Globus pallidus (tissue), 1 donor: Measurements from ENCODE around the gene NUP93.

ENCODE experiments used
- DNase-seq: peaks from one replicate; pipeline ENCODE4 v3.0.0-alpha.2; 2015; ENCODE audit warnings: low spot score

Gene NUP93

DNA sequence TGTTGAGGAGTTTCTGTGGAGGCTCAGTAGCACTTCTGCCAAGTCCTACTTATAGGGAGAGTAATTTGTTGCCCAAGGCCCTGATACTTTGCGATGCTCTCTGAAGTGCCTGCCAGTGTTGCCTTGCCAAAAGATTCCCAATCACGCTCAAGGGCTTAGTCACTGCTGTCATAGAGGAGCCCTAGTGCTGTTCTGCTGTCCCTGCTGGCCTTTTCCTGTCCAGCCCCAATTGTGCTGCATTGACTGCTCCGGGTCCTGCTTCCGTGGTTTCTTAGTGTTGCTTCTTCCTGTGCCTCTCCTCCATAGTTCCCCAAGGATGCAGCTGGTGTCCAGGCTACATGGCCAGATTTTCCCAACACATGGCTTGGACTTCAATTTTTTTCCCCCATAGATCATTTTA, 13.9 kb downstream of the NUP93 start:
- no peak for DNase-seq

- no peak for DNase-seq
Measured at GRCh38 chr16:56744996-56745640, 15.2 kb downstream of the NUP93 start.

GRCh38 chr16:56747486-56748045, 17.6 kb downstream of the NUP93 start:
- DNase-seq: no peak

- no peak for DNase-seq
Measured at GRCh38 chr16:56748191-56748590, 18.3 kb downstream of the NUP93 start.

DNA sequence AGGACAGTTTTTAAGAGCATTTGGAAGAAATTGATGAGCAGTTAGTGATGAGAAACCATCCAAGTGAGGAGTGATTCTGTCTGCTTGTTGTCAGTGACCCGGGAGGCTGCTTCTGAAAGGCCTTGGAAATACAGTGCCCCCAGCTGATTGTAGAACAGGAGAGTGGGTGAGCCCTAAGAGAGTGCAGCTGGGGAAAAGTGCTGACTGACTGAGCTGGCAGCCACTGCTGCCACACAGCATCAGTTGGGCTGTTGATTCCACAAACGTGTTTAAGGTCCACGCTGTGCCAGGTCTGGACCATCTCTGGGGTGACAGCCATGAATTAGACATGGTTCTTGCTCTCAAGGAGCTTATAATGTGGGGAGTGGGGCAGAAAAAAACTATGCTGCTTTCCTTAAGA, 18.9 kb downstream of the NUP93 start:
- DNase-seq: no peak

DNA sequence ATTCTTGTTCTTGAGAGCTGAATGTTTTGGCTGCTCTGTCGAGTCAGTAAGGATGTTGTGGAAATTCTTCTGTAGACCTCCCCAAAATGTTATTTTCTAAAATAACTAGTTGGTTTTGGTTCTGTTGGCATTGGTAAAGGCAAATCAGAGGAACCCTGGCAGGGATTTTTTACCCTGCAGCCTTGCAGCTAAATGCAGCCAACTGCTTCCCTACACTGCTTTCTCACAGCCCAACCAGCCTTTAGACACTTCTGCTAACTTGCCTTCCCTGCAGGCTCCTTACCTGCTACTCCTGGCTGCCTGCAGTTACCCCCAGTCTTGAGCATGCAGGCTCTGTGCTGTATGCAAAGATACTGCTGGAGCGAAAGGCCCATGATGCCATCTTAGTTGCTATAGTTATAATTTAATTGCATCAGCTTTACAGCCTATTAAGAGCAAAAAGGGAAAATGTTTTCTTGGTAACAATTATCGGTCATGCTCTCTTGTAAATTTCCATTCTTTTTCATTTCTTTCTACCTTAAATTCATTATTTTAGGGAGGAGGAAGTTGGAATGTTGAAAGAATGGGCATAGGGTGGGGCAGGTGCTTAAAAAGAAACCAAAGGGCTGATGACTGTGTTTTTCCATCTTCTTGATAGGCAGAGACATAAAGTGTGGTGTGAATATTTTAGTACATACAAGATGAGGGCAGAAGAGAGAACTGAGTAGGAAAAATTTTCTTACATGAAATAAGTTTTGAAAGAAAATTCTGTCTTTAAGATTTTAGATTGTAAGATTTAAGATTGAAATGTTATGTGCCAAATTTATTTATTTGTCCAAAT, 20.0 kb downstream of the NUP93 start:
- DNase-seq: no peak

DNA sequence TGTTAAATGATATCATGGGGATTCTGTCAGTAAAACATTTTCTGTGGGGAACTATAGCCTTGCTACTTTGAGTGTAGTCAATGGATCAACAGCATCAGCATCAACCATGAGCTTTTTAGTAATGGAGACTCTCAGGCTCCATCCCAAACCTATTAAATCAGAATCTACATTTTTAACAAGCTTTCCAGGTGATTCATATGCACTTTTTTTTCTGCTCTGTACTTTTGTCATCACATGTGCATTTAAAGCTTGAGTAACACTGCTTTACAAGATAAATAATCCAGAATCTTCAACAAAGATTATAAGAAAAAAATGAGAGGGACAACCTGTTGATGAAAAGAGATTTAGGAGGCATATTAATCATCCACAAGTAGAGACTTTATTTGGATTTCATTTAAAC, 23.5 kb downstream of the NUP93 start:
- DNase-seq: no peak

DNA sequence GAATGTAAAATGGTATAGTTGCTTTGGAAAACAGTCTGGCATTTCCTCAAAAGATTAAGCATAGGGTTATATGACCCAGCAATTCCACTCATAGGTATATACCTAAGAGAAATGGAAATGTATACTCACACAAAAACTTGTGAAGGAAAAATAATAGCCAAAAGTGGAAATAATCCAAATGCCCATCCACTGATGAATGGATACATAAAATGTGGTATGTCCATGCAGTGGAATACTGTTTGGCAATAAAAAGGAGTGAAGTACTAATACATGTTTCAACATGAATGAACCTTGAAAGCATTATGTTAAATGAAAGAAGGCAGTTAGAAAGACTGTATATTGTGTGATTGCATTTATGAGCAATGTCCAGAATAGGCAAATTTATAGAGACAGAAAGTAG, 25.1 kb downstream of the NUP93 start:
- no peak for DNase-seq

- DNase-seq: no peak
Measured at GRCh38 chr16:56758432-56758831, 28.5 kb downstream of the NUP93 start.

DNA sequence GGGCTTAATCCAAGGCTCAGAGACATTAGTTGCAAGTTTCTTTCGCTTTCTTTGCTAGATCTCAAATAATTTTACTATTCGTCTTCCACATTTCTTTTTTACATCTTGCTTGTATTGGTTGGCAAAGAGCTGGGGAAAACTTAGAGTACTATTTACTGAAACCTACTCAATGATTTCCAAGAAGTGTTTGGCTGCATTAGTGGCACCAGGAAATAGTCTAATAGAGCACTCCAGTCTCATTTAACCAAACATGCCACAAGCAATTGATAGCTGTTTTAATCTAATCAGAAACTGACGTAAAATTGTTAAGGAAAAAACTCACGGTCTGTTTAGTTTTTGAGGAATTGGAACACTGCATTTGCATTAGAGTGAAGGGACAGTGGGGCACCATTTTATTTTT, 29.0 kb downstream of the NUP93 start:
- DNase-seq: no peak

- no peak for DNase-seq
Measured at GRCh38 chr16:56763291-56763916, 33.5 kb downstream of the NUP93 start.

- DNase-seq: no peak
Measured at GRCh38 chr16:56764835-56765234, 34.9 kb downstream of the NUP93 start.

- DNase-seq: no peak
Measured at GRCh38 chr16:56765949-56766348, 36.0 kb downstream of the NUP93 start.

DNA sequence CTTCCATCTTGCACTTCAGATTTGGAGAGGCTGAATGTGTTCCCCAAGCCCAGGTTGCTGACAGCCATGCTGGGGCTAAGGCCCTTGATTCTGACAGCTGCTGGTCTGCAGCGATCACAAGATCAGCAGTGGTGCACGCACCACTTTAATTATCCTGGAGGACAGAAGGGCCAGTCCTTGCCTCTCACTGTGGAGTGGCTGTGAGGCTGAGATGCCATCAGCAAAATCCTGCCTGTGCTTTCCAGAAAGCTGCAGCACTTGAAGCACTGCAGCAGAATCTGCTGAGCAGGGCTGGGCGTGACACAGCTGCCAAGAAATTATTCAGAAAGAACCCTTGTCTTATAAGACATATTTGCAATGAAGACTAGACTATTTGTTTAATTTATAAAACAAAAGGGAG, 37.1 kb downstream of the NUP93 start:
- DNase-seq: no peak

DNA sequence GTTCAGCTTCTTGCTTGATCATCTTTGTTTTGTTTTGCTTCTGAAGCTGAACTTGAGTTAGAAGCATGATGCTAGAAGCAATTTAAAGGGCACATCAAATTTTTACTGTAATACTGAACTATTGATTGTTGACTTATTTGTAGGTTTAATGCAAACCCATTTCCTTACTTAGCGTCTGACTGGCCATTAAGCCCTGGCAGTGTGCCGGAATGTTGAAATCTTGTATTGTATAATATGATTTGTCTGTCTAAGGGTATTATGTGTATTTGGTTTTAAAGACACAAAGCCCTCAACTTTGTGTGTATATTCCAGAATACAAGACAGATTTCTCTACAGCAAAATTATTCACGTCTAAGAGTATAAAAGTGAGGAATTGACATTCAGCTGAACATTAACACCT, 39.7 kb downstream of the NUP93 start:
- no peak for DNase-seq

- DNase-seq: no peak
Measured at GRCh38 chr16:56771558-56772279, 41.8 kb downstream of the NUP93 start.

DNA sequence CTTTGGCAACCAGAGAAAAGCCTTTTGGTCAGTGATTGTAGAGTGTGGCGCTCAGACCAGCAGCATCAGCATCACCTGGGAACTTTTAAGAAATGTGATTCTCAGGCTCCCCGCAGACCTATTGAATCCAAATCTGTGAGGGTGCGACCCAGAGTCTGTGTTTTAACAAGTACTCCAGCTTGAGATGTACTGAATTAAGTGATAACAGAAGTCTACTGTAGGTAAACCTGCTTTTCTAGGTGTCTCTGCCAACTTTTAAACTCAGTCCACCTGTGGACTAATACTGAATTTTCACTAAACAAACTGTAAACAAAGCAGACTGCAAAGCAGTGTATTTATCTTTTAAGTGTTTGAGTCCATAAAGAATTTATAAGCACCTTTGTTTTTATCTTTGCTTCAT, 43.6 kb downstream of the NUP93 start:
- DNase-seq: no peak

GRCh38 chr16:56774016-56774680, 44.2 kb downstream of the NUP93 start:
- no peak for DNase-seq

- no peak for DNase-seq
Measured at GRCh38 chr16:56775162-56775561, 45.2 kb downstream of the NUP93 start.

DNA sequence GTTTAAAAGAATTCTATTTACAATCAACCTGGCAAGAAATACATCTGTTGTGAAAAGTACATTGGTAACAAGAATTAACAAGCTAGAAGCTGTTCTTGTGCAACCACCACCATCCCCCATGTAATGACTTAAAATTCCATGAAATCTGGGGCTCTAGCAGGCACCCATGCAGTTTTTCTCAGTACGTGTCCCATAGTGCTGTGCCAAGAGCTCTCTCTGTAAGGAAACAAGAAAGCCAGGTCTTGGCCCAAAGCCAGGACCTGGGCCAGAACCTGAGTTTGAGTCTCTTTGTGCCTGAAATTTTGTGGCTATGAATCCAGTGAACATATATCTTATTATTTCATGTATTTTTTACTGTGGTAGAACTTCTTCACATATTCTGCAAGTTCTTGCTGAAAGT, 46.6 kb downstream of the NUP93 start:
- DNase-seq: no peak

- no peak for DNase-seq
Measured at GRCh38 chr16:56777001-56777400, 47.1 kb downstream of the NUP93 start.

DNA sequence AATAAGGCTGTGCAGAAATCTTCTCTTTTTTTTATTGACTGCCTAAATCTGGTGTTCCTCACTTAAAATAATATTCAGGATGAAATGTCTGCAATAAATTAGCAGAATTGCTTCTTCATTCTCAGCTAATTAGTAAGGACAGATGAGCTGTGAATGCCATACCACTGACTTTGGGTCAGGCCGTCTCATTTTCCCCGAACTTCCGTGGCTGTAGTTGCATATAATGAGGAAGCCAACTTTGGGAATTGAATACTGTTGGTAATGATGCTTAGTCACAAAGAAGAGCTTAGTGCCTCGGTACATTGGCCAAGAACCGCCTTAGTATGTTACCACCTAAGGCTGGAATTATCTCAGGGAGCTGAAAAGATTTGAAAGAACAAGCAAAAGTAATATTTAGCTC, 47.6 kb downstream of the NUP93 start:
- no peak for DNase-seq
